ENCODE data around the gene RBM4.

DNA sequence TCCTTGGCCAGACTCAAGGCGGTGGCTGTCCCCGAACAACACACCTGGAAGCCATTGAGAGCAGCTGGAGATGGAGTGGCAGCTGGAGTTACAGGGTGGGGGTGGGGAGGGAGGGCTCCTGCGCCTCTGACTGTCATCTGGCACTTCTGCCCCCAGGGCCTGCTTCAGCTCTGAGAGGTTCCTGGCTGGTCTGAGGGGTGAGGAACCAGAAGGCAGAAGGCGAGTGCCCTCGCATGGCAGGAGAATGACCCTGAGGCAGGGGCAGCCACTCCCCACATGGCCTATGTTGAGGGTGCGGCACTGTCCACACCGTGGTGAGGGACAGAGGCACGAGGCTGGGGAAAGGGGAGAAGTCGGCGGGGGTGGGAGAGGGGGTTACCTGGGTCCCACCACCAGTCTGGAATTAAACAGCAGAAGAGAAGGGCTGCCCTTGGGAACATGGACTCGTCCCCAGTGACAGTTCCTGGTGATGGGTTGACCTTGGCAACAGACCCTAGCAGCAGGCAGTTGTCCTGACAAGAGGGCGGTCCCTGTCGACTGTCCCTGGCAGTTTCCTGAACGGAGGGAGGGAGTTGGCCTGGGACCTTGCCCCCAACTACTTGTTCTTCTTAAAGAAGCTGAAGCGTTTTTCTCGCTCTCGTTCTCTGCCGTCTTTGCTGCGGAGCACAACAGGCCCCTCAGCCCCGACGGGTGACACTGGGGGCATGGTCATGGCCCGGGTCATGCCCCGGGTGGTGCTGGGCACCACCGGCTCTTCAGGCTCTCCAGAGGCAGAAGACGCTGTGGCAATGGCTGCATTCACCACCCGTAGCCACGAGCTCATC is 47.0 kb downstream of the RBM4 start:
- TF ChIP-seq CTCF (conservative IDR thresholded peaks at IDR 0.05; ENCODE audit: low read depth, low read length): no peak
- no peak for TF ChIP-seq MXI1 (IDR thresholded peaks at IDR 0.05; ENCODE audit: borderline replicate concordance, low read depth, low read length)
- TF ChIP-seq POLR2A (IDR thresholded peaks at IDR 0.05; ENCODE audit: low read depth, low read length): no peak
- no peak for TF ChIP-seq MAFK (IDR thresholded peaks at IDR 0.05; ENCODE audit: low read depth, low read length)
- TF ChIP-seq NFE2L2 (IDR thresholded peaks at IDR 0.05; ENCODE audit: low read depth, low read length): no peak
- no peak for TF ChIP-seq BHLHE40 (IDR thresholded peaks at IDR 0.05; ENCODE audit: low read depth, low read length)
- TF ChIP-seq CEBPB (IDR thresholded peaks at IDR 0.05; ENCODE audit: low read depth, low read length): no peak
- no peak for TF ChIP-seq SMC3 (IDR thresholded peaks at IDR 0.05; ENCODE audit: low read depth, low read length)
- TF ChIP-seq, protein P1, sequence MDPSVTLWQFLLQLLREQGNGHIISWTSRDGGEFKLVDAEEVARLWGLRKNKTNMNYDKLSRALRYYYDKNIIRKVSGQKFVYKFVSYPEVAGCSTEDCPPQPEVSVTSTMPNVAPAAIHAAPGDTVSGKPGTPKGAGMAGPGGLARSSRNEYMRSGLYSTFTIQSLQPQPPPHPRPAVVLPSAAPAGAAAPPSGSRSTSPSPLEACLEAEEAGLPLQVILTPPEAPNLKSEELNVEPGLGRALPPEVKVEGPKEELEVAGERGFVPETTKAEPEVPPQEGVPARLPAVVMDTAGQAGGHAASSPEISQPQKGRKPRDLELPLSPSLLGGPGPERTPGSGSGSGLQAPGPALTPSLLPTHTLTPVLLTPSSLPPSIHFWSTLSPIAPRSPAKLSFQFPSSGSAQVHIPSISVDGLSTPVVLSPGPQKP (IDR thresholded peaks at IDR 0.05; ENCODE audit: borderline replicate concordance, low read depth, low read length): no peak
- no peak for TF ChIP-seq RAD21 (IDR thresholded peaks at IDR 0.05; ENCODE audit: low read length)
- no peak for TF ChIP-seq RFX5 (IDR thresholded peaks at IDR 0.05; ENCODE audit: low read depth, low read length)
